GM23338 (cell line): ENCODE measurements around the gene CADPS2. TPM values are rescaled to one million over a fixed set of nuclear protein-coding genes. Genes with fewer than 3 reads are reported as not detected.

ENCODE experiments used
- ATAC-seq: fragments of 200-7000 bp; cut with Tn5 transposase; 3 replicates; pipeline ENCODE4 v1.9.1; 2020
- DNase-seq: peaks from one replicate; pipeline ENCODE4 v3.0.0-alpha.2; 2015; ENCODE audit warnings: low spot score
- H2AFZ ChIP-seq: fragments of 200-600 bp; sonication (generic); 2 replicates; pipeline ENCODE4 v1.8.0; 2016; ENCODE audit warnings: antibody characterized with exemption, mild to moderate bottlenecking, moderate library complexity
- H3F3A ChIP-seq: fragments of 200-600 bp; sonication (generic); replicated peaks from 2 replicates; pipeline ENCODE4 v1.8.0; 2017; ENCODE audit warnings: antibody characterized with exemption, mixed run types, low read depth
- H3K27ac ChIP-seq: fragments of 200-600 bp; sonication (generic); 2 replicates; pipeline ENCODE4 v1.6.1; 2016; ENCODE audit warnings: low read depth
- H3K27me3 ChIP-seq: fragments of 200-600 bp; sonication (generic); 2 replicates; pipeline ENCODE4 v1.8.0; 2016; ENCODE audit warnings: mild to moderate bottlenecking, mixed run types, moderate library complexity; ENCODE audit not compliant: insufficient read depth
- H3K36me3 ChIP-seq: fragments of 200-600 bp; sonication (generic); 2 replicates; pipeline ENCODE4 v1.8.0; 2016; ENCODE audit warnings: mild to moderate bottlenecking; ENCODE audit not compliant: insufficient read depth
- H3K4me1 ChIP-seq: fragments of 200-600 bp; sonication (generic); 2 replicates; pipeline ENCODE4 v1.8.0; 2016; ENCODE audit warnings: mild to moderate bottlenecking, moderate library complexity; ENCODE audit not compliant: insufficient read depth
- H3K4me2 ChIP-seq: fragments of 200-600 bp; sonication (generic); 2 replicates; pipeline ENCODE4 v1.7.1; 2017; ENCODE audit warnings: mixed run types
- H3K4me3 ChIP-seq: fragments of 200-600 bp; sonication (generic); 2 replicates; pipeline ENCODE4 v1.6.1; 2016; ENCODE audit warnings: mixed run types
- H3K79me2 ChIP-seq: fragments of 200-600 bp; sonication (generic); replicated peaks from 2 replicates; pipeline ENCODE4 v1.8.0; 2017; ENCODE audit warnings: mild to moderate bottlenecking; ENCODE audit not compliant: insufficient read depth
- H3K9me2 ChIP-seq: fragments of 200-600 bp; sonication (generic); 2 replicates; pipeline ENCODE4 v1.8.0; 2017; ENCODE audit not compliant: insufficient read depth
- H4K20me1 ChIP-seq: fragments of 200-600 bp; sonication (generic); replicated peaks from 2 replicates; pipeline ENCODE4 v1.8.0; 2017; ENCODE audit warnings: mild to moderate bottlenecking; ENCODE audit not compliant: insufficient read depth
- H3K27ac Mint-ChIP-seq: 2 replicates; pipeline ENCODE4 v1.8.0; 2020; ENCODE audit warnings: inconsistent platforms, mild to moderate bottlenecking, moderate library complexity, mixed read lengths
- H3K27me3 Mint-ChIP-seq: 3 replicates; pipeline ENCODE4 v1.8.0; 2022; ENCODE audit warnings: low read depth, mild to moderate bottlenecking, moderate library complexity, mixed read lengths, inconsistent platforms; ENCODE audit not compliant: insufficient read depth, poor library complexity
- H3K36me3 Mint-ChIP-seq: 3 replicates; pipeline ENCODE4 v1.8.0; 2021; ENCODE audit warnings: low read depth, mild to moderate bottlenecking, inconsistent platforms, moderate library complexity, mixed read lengths
- H3K4me1 Mint-ChIP-seq: 3 replicates; pipeline ENCODE4 v1.8.0; 2020; ENCODE audit warnings: mild to moderate bottlenecking, inconsistent platforms, mixed read lengths
- H3K4me3 Mint-ChIP-seq: 3 replicates; pipeline ENCODE4 v1.8.0; 2021; ENCODE audit warnings: moderate library complexity, mild to moderate bottlenecking, inconsistent platforms, mixed read lengths
- H3K9me3 Mint-ChIP-seq: 3 replicates; pipeline ENCODE4 v1.8.0; 2020; ENCODE audit warnings: moderate library complexity, mild to moderate bottlenecking, inconsistent platforms, mixed read lengths
- CREB1 ChIP-seq: fragments of 250-450 bp; sonication (Bioruptor Pico); IDR thresholded peaks from 2 replicates; pipeline ENCODE4 v1.5.0; 2020; ENCODE audit warnings: low read depth, mild to moderate bottlenecking, moderate library complexity
- CTCF ChIP-seq, 2 experiments: fragments of 200-600 bp in 1 of 2; sonication (generic) in 1 of 2; conservative IDR thresholded peaks; 2 replicates each; pipeline versions ENCODE4 v1.5.1 to v1.6.1; 2016 to 2017; ENCODE audit warnings: antibody characterized with exemption in 2 of 2, low read depth in 2 of 2, mild to moderate bottlenecking in 2 of 2, moderate library complexity in 1 of 2
- ETS1 ChIP-seq: IDR thresholded peaks from 2 replicates; pipeline ENCODE4 v1.6.1; 2016; ENCODE audit warnings: antibody characterized with exemption
- EZH2 ChIP-seq: fragments of 200-600 bp; sonication (generic); IDR thresholded peaks from one replicate; pipeline ENCODE4 v1.8.0; 2017; ENCODE audit warnings: antibody characterized with exemption, mild to moderate bottlenecking, low read depth; ENCODE audit not compliant: unreplicated experiment
- EZH2phosphoT487 ChIP-seq: fragments of 200-600 bp; sonication (generic); IDR thresholded peaks from one replicate; pipeline ENCODE4 v1.8.1; 2018; ENCODE audit warnings: antibody characterized with exemption; ENCODE audit not compliant: unreplicated experiment
- JUNB ChIP-seq: IDR thresholded peaks from one replicate; pipeline ENCODE4 v1.6.1; 2016; ENCODE audit warnings: antibody characterized with exemption; ENCODE audit not compliant: unreplicated experiment
- NANOG ChIP-seq: IDR thresholded peaks from 2 replicates; pipeline ENCODE4 v1.6.1; 2016; ENCODE audit warnings: antibody characterized with exemption, borderline replicate concordance
- POLR2AphosphoS5 ChIP-seq: IDR thresholded peaks from 2 replicates; pipeline ENCODE4 v1.6.1; 2016; ENCODE audit warnings: antibody characterized with exemption, low read depth
- REST ChIP-seq: IDR thresholded peaks from one replicate; pipeline ENCODE4 v1.6.1; 2018; ENCODE audit warnings: antibody characterized with exemption; ENCODE audit not compliant: unreplicated experiment
- STAT1 ChIP-seq: IDR thresholded peaks from one replicate; pipeline ENCODE4 v1.6.1; 2016; ENCODE audit warnings: antibody characterized with exemption; ENCODE audit not compliant: unreplicated experiment
- ZNF114 ChIP-seq: fragments of 250-450 bp; sonication (Bioruptor Pico); IDR thresholded peaks from 2 replicates; pipeline ENCODE4 v1.5.0; 2020; ENCODE audit warnings: mild to moderate bottlenecking, moderate library complexity
- ZNF331 ChIP-seq: fragments of 250-450 bp; sonication (Bioruptor Pico); IDR thresholded peaks from 2 replicates; pipeline ENCODE4 v1.5.0; 2020; ENCODE audit warnings: low read depth, mild to moderate bottlenecking, moderate library complexity
- polyA plus RNA-seq: library from polyadenylated mRNA; unstranded; fragments of >200 nt; fragmentation: Nextera tagmentation; extraction: Ambion mirVana; gene quantifications from 2 replicates; pipeline ENCODE4 v1.2.1, GENCODE V29; 2016
- total RNA-seq: library from RNA; depleted of rRNA; stranded (reverse); fragments of >200 nt; shearing (Covaris generic); gene quantifications from 2 replicates; pipeline ENCODE4 v1.2.3, GENCODE V29; 2014
- TF ChIP-seq, protein P1 (sequence below): fragments of 250-450 bp; sonication (Bioruptor Pico); IDR thresholded peaks from 2 replicates; pipeline ENCODE4 v1.5.0; 2020; ENCODE audit warnings: mild to moderate bottlenecking, moderate library complexity

Gene CADPS2
- total and polyA plus RNA-seq, 2 experiments from 2014 or later: 16.3 to 36.9 TPM

- no peak overlapping the region for H3K27ac Mint-ChIP-seq
- peaks cover 35% of the 10 kb centered on the region for H3K4me1 Mint-ChIP-seq
- no peaks in the 10 kb centered on the region for H3K9me3 Mint-ChIP-seq
- no peak overlapping the region for H3K4me2 ChIP-seq
- H3K27ac ChIP-seq: no peak overlapping the region
- H3K36me3 ChIP-seq: no peaks in the 10 kb centered on the region
- H3F3A ChIP-seq: no peaks in the 10 kb centered on the region; the same call in 1 of the 2 replicates
- no peaks in the 10 kb centered on the region; the same call in 2 of the 3 replicates for H3K36me3 Mint-ChIP-seq
- H3K9me2 ChIP-seq: no peaks in the 10 kb centered on the region
- H2AFZ ChIP-seq: no peak overlapping the region
- H3K4me3 ChIP-seq: no peak overlapping the region
- H3K4me1 ChIP-seq: peaks cover 31% of the 10 kb centered on the region
- H3K79me2 ChIP-seq: no peaks in the 10 kb centered on the region
- TF ChIP-seq JUNB (no peak), ETS1 (no peak), CTCF (conservative IDR thresholded peaks at IDR 0.05; ENCODE audit: low read depth in 2 of 2) (no peak), REST (no peak), EZH2 (no peak), ZNF114 (CRISPR knock-in tag) (no peak), NANOG (no peak), POLR2AphosphoS5 (no peak), ZNF331 (CRISPR knock-in tag) (no peak), EZH2phosphoT487 (no peak), STAT1 (no peak), CREB1 (no peak)
- TF ChIP-seq, protein P1, sequence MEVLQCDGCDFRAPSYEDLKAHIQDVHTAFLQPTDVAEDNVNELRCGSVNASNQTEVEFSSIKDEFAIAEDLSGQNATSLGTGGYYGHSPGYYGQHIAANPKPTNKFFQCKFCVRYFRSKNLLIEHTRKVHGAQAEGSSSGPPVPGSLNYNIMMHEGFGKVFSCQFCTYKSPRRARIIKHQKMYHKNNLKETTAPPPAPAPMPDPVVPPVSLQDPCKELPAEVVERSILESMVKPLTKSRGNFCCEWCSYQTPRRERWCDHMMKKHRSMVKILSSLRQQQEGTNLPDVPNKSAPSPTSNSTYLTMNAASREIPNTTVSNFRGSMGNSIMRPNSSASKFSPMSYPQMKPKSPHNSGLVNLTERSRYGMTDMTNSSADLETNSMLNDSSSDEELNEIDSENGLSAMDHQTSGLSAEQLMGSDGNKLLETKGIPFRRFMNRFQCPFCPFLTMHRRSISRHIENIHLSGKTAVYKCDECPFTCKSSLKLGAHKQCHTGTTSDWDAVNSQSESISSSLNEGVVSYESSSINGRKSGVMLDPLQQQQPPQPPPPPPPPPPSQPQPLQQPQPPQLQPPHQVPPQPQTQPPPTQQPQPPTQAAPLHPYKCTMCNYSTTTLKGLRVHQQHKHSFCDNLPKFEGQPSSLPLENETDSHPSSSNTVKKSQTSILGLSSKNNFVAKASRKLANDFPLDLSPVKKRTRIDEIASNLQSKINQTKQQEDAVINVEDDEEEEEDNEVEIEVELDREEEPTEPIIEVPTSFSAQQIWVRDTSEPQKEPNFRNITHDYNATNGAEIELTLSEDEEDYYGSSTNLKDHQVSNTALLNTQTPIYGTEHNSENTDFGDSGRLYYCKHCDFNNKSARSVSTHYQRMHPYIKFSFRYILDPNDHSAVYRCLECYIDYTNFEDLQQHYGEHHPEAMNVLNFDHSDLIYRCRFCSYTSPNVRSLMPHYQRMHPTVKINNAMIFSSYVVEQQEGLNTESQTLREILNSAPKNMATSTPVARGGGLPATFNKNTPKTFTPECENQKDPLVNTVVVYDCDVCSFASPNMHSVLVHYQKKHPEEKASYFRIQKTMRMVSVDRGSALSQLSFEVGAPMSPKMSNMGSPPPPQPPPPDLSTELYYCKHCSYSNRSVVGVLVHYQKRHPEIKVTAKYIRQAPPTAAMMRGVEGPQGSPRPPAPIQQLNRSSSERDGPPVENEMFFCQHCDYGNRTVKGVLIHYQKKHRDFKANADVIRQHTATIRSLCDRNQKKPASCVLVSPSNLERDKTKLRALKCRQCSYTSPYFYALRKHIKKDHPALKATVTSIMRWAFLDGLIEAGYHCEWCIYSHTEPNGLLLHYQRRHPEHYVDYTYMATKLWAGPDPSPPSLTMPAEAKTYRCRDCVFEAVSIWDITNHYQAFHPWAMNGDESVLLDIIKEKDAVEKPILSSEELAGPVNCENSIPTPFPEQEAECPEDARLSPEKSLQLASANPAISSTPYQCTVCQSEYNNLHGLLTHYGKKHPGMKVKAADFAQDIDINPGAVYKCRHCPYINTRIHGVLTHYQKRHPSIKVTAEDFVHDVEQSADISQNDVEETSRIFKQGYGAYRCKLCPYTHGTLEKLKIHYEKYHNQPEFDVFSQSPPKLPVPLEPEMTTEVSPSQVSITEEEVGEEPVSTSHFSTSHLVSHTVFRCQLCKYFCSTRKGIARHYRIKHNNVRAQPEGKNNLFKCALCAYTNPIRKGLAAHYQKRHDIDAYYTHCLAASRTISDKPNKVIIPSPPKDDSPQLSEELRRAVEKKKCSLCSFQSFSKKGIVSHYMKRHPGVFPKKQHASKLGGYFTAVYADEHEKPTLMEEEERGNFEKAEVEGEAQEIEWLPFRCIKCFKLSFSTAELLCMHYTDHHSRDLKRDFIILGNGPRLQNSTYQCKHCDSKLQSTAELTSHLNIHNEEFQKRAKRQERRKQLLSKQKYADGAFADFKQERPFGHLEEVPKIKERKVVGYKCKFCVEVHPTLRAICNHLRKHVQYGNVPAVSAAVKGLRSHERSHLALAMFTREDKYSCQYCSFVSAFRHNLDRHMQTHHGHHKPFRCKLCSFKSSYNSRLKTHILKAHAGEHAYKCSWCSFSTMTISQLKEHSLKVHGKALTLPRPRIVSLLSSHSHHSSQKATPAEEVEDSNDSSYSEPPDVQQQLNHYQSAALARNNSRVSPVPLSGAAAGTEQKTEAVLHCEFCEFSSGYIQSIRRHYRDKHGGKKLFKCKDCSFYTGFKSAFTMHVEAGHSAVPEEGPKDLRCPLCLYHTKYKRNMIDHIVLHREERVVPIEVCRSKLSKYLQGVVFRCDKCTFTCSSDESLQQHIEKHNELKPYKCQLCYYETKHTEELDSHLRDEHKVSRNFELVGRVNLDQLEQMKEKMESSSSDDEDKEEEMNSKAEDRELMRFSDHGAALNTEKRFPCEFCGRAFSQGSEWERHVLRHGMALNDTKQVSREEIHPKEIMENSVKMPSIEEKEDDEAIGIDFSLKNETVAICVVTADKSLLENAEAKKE (CRISPR knock-in tag): no peak
- ATAC-seq: no peak
- no peak overlapping the region for H3K4me3 Mint-ChIP-seq
- no peaks in the 10 kb centered on the region for H3K27me3 ChIP-seq
- DNase-seq: no peak
- H3K27me3 Mint-ChIP-seq: no peaks in the 10 kb centered on the region
- no peaks in the 10 kb centered on the region for H4K20me1 ChIP-seq
Measured at GRCh38 chr7:122412441-122412840, 473.8 kb downstream of the CADPS2 start.
